Activated CD4-positive, alpha-beta T cell treated with anti-CD3 and anti-CD28 coated beads, Interleukin-2, amount 10 ng/mL, durations not matched to agents 7 days and 5 days (primary cell): Measurements from ENCODE around the gene MYH3. TPM values are rescaled to one million over a fixed set of nuclear protein-coding genes. Genes with fewer than 3 reads are reported as not detected.

Experiments
- CTCF ChIA-PET: fragments of 350-600 bp; sonication (Branson Sonifier 250); formaldehyde crosslinking; loops from one replicate; lab custom pipeline; 2021; ENCODE audit warnings: antibody characterized with exemption; lab: Charles Lee
- POLR2A ChIA-PET: fragments of 350-600 bp; sonication (Branson Sonifier 250); formaldehyde crosslinking; loops from one replicate; lab custom pipeline; 2021; ENCODE audit warnings: antibody characterized with exemption; lab: Charles Lee
- DNase-seq: peaks from one replicate; pipeline ENCODE4 v3.0.0-alpha.2; 2020
- H3K27ac Mint-ChIP-seq: one replicate; pipeline ENCODE4 v1.8.0; 2021; ENCODE audit warnings: mild to moderate bottlenecking, moderate library complexity, mixed read lengths
- H3K27me3 Mint-ChIP-seq: one replicate; pipeline ENCODE4 v1.8.0; 2021; ENCODE audit warnings: mixed read lengths
- H3K36me3 Mint-ChIP-seq: one replicate; pipeline ENCODE4 v1.8.0; 2021; ENCODE audit warnings: low read depth, mixed read lengths
- H3K4me1 Mint-ChIP-seq: one replicate; pipeline ENCODE4 v1.8.0; 2021; ENCODE audit warnings: mixed read lengths
- H3K4me3 Mint-ChIP-seq: one replicate; pipeline ENCODE4 v1.8.0; 2021; ENCODE audit warnings: mild to moderate bottlenecking, moderate library complexity, mixed read lengths
- H3K9me3 Mint-ChIP-seq: one replicate; pipeline ENCODE4 v1.8.0; 2021; ENCODE audit warnings: mixed read lengths
- total RNA-seq, 2 experiments: library from RNA; stranded (reverse); gene quantifications; one replicate each; pipeline ENCODE4 v1.2.3, GENCODE V29; 2021

The MYH3 gene
- total RNA-seq, 2 experiments from 2014 or later = 3.9 to 5.5 TPM

- H3K4me3 Mint-ChIP-seq = no peak overlapping the region
- no peaks in the 10 kb centered on the region for H3K36me3 Mint-ChIP-seq
- ChIA-PET CTCF (no interaction called here), POLR2A (no interaction called here)
- DNase-seq = no peak
- no peaks in the 10 kb centered on the region for H3K9me3 Mint-ChIP-seq
- H3K27ac Mint-ChIP-seq = no peak overlapping the region
- no peaks in the 10 kb centered on the region for H3K4me1 Mint-ChIP-seq
- H3K27me3 Mint-ChIP-seq = no peaks in the 10 kb centered on the region
Observed at GRCh38 chr17:10605221-10605783, 51.8 kb downstream of the MYH3 start.

DNA sequence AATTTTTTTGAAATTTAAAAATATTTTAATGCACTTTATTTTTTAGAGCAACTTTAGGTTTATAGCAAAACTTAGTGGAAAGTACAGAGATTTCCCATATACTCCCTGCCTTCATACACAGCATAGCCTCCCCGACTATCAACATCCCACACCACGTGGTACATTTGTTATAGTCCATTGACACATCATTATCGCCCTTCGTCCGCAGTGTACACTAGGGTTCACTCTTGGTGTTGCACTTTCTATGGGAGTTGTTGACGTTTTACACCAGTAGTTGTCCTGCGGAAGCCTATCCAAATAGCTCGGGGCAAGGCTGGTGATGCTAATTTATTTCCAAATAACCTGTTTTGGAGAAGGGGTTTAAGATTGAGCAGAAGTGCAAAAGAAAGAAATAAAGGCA lies 52.6 kb downstream of the MYH3 start:
- no peak for DNase-seq
- H3K4me1 Mint-ChIP-seq = no peaks in the 10 kb centered on the region
- ChIA-PET CTCF (no interaction called here), POLR2A (no interaction called here)
- no peak overlapping the region for H3K27ac Mint-ChIP-seq
- no peaks in the 10 kb centered on the region for H3K36me3 Mint-ChIP-seq
- H3K9me3 Mint-ChIP-seq = no peaks in the 10 kb centered on the region
- no peaks in the 10 kb centered on the region for H3K27me3 Mint-ChIP-seq
- no peak overlapping the region for H3K4me3 Mint-ChIP-seq

- no peak overlapping the region for H3K4me3 Mint-ChIP-seq
- ChIA-PET CTCF (no interaction called here), POLR2A (no interaction called here)
- H3K27me3 Mint-ChIP-seq = no peaks in the 10 kb centered on the region
- no peak for DNase-seq
- H3K9me3 Mint-ChIP-seq = no peaks in the 10 kb centered on the region
- H3K27ac Mint-ChIP-seq = no peak overlapping the region
- H3K36me3 Mint-ChIP-seq = no peaks in the 10 kb centered on the region
- no peaks in the 10 kb centered on the region for H3K4me1 Mint-ChIP-seq
Observed at GRCh38 chr17:10603931-10604330, 53.2 kb downstream of the MYH3 start.

DNA sequence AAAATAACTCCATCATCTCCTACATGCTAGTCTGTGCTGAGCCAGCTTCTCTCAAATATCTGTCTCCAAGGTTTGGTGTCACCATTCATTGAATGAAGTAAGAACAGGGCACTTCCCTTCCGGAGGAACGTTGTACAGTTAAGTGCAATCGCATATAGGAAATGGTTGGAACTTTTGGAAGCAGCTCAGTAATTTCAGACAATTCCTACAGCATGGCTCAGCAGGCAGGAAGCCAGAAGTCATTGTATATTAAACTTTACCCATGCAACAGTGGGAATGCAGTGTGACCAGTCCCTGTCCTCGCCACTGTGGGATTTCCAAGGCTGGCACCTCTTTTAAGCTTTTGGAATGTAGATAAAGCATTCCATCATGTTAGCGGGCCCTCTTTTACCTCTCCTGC lies 56.5 kb downstream of the MYH3 start:
- H3K4me3 Mint-ChIP-seq = no peak overlapping the region
- H3K27me3 Mint-ChIP-seq = no peaks in the 10 kb centered on the region
- H3K27ac Mint-ChIP-seq = no peak overlapping the region
- H3K4me1 Mint-ChIP-seq = no peaks in the 10 kb centered on the region
- ChIA-PET POLR2A (no interaction called here), CTCF (no interaction called here)
- DNase-seq = no peak
- no peaks in the 10 kb centered on the region for H3K9me3 Mint-ChIP-seq
- no peaks in the 10 kb centered on the region for H3K36me3 Mint-ChIP-seq

DNA sequence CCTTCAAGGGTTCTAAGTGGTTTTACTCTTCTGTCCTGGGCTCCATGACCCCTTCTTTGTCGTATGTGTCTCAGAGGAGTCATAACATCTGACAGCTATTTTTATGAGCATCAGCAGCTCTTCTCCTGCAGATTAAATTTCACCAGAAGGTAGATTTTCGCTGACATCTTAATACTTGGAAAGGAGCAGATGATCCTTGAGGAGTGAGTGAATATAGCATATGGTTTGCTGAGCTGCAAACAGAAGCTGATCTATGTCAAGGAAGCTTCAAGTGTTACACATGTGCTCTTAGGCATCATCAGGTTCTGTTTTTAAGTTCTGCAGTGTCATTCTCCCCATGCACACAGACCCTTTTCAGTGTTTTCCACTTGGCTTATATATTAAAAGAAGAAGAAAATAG lies 58.5 kb downstream of the MYH3 start:
- Mint-ChIP-seq H3K36me3 (no peaks in the 10 kb centered on the region), H3K9me3 (no peaks in the 10 kb centered on the region), H3K27ac (no peak overlapping the region), H3K27me3 (no peaks in the 10 kb centered on the region), H3K4me1 (no peaks in the 10 kb centered on the region), H3K4me3 (no peak overlapping the region)
- POLR2A ChIA-PET = no interaction called here
- CTCF ChIA-PET = no interaction called here
- DNase-seq = no peak

DNA sequence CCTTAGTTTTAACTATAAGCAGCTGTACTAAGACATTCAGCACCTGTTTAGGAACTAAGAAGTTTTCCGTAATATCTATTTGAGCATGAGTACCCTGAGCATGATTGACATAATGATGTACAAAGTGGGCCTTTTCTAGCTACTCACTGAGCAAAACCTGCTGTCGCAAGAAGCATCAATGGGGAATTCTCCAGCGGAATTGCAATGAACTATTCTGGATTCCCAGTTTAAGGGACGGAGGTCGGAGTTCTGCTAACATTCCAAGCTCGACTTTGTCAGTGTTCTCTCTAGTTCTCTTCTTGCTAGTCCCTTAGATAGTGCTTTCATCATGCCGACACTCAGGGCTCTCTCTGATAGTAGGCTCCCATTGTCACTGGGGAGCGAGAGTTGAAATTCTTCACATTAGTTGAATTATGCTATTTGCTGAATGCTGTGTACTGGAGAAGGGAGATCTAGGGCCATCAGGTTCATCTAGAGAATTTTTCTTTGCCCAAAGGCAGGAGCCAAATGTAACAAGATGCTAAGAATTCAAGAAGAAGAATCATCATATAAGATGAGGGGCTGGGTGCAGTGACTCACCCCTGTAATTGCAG lies 67.5 kb downstream of the MYH3 start:
- CTCF ChIA-PET = interaction anchor here (0.5 kb wide), 1 partner anchor 10 kb away, joined by 3 read pairs; no protein-coding TSS in a partner anchor
- no peak for DNase-seq
- Mint-ChIP-seq H3K36me3 (no peaks in the 10 kb centered on the region), H3K27me3 (no peaks in the 10 kb centered on the region), H3K27ac (no peak overlapping the region), H3K4me3 (no peak overlapping the region), H3K9me3 (no peaks in the 10 kb centered on the region), H3K4me1 (no peaks in the 10 kb centered on the region)
- POLR2A ChIA-PET = no interaction called here

DNA sequence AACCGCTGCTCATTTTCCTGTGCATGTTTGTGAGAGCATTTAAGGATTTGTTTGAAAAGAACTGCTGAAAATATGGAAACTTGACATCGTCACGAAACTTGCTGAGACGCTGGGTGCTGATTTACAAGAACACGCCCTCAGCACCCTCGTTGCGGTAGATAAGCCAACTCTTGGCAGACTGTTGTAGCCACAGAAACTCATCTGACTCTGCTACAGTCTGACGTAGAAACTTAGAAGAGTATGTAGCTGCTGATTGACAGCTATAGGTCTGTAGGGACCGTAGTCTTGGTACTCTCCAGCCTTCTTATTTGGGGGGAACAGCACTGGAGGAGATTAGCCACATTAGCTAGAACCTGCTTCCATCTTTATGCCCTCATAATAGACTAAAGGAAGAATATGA lies 71.6 kb downstream of the MYH3 start:
- H3K4me1 Mint-ChIP-seq = no peaks in the 10 kb centered on the region
- H3K27ac Mint-ChIP-seq = no peak overlapping the region
- H3K4me3 Mint-ChIP-seq = no peak overlapping the region
- no peak for DNase-seq
- H3K36me3 Mint-ChIP-seq = no peaks in the 10 kb centered on the region
- no peaks in the 10 kb centered on the region for H3K9me3 Mint-ChIP-seq
- H3K27me3 Mint-ChIP-seq = no peaks in the 10 kb centered on the region
- ChIA-PET POLR2A (no interaction called here), CTCF (interaction anchor here (0.6 kb wide), 1 partner anchor 807 kb away, joined by 6 read pairs; no protein-coding TSS in a partner anchor)

- ChIA-PET POLR2A (no interaction called here), CTCF (no interaction called here)
- peaks cover 3% of the 10 kb centered on the region for H3K27me3 Mint-ChIP-seq
- H3K27ac Mint-ChIP-seq = no peak overlapping the region
- H3K4me1 Mint-ChIP-seq = no peaks in the 10 kb centered on the region
- H3K9me3 Mint-ChIP-seq = no peaks in the 10 kb centered on the region
- no peak for DNase-seq
- no peaks in the 10 kb centered on the region for H3K36me3 Mint-ChIP-seq
- H3K4me3 Mint-ChIP-seq = no peak overlapping the region
Observed at GRCh38 chr17:10583834-10584233, 73.3 kb downstream of the MYH3 start.

DNA sequence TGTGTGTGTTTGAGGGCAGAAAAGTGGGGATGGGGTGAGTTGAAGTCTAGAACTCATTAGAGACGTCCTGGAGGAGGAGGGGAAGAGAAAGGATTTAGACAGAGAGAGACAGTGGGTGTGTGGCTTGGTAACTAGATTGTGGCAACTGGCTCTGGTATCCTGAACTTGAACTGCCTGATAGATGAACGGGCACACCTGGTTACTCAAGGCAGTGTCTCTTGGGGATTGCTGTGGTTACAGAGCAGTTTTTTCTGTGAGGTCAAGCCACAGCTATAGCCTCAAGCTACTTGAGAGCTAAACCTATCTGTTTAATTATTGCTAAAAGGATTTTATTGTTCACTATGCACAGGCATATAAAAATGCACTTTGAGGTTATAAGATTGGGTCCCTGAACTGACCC lies 77.8 kb downstream of the MYH3 start:
- H3K9me3 Mint-ChIP-seq = no peaks in the 10 kb centered on the region
- ChIA-PET CTCF (no interaction called here), POLR2A (interaction anchor here (0.7 kb wide), 1 partner anchor 983 kb away, joined by 5 read pairs; no protein-coding TSS in a partner anchor)
- H3K27me3 Mint-ChIP-seq = peaks cover 3% of the 10 kb centered on the region
- DNase-seq = no peak
- H3K4me3 Mint-ChIP-seq = no peak overlapping the region
- H3K4me1 Mint-ChIP-seq = no peaks in the 10 kb centered on the region
- H3K27ac Mint-ChIP-seq = no peak overlapping the region
- H3K36me3 Mint-ChIP-seq = no peaks in the 10 kb centered on the region

Other genes starting within 250 kb of the MYH3 start
- gene MYH8, start 235.4 kb downstream of the MYH3 start, total RNA-seq = not detected
- gene MYH4, start 187.8 kb downstream of the MYH3 start, total RNA-seq = not detected
- gene MYH1, start 138.8 kb downstream of the MYH3 start, total RNA-seq = not detected
- not detected for gene MYH2, start 107.7 kb downstream of the MYH3 start, total RNA-seq
- 10 to 100 TPM; 23.7 to 25.3 TPM for gene SCO1, start 40.2 kb upstream of the MYH3 start, total RNA-seq
- 10 to 100 TPM; 16.0 to 16.1 TPM for gene ADPRM, start 40.3 kb upstream of the MYH3 start, total RNA-seq
- under 1 TPM; 0.42 to 0.50 TPM for gene TMEM220, start 72.7 kb upstream of the MYH3 start, total RNA-seq
- not detected for gene TMEM238L, start 146.8 kb upstream of the MYH3 start, total RNA-seq
- gene PIRT, start 180.8 kb upstream of the MYH3 start, total RNA-seq = not detected